Measurements from ENCODE around the gene H6PD.

Gene H6PD

DNA sequence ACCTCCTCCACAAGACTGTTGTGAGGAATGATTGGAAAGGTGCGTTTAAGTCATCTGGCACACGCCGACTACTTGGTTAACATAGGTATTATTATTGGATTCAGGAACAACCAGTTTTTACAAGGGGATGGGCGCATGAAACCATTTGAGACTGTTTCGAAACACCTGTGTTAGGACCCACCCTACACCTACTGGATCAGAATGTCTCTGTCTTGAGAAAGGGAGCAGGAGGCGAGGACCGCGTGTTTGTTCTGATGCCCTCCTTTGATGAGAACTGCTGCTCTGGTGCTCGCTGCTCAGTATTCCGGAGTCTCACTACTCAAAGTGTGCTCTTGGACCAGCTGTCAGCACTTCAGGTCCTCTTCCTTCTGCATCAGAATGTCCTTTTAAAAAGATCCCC is 7.3 kb downstream of the H6PD start:
- DNase-seq = no peak

DNA sequence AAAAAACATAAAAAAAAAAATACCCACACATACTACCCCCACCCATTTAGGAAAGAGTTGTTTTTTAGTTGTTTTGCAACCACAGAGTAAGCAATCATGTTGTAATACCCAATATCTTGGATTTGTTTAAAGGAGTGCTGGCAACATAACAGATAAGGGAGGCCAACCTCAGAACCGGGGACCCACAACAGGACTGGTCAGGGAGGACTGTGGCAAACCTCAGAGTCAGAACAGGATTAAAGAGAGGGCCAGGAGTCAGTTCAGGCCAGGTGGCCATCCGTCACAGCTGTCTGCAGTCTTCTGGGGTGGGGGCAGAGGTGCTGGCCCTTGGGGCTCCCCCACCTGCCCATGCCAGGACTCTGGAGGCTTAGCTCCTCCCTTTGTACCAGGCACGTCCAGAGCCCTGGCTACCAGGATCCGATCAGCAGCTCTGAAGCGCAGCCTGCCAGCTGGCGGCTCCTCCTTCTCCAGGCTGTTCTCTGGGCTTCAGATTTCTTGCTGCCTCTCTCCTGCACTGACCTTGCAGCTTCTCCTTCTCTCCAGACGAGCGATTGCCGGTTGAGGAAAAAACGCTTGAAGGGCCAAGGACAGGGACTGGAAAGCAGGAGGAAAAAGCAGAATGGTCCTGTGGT is 7.9 kb downstream of the H6PD start:
- DNase-seq = no peak

DNA sequence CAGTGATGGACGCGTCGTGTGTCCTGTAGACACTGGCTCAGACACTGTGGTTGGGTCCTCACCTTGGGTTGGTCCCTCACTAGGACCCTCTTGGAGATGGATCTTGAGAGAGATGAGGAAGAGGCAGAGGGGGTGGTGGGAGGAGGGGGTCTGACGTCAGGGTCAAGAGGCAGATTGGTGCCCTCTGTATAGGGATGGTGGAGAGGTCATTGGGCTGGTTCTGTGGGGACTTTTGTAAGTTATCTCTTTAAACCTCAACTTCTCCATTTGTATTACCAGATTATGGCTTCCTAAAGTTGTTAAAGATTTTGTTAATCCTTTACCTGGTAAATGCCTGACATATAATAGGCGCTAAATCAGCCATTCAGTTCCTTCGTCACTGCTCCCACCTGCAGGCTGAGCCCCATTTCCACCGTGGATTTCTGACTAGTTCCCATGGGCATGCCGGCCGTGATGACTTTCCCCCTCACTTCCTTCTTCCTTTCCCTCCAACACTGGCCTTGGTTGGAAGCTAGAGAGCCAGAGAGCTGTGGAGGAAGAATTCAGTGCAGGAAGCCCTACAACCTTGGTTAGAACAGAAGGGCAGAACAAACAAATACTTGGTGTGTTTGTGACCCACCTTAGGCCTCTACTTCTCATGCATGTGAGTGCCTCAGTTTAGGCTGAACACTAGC is 8.6 kb downstream of the H6PD start:
- no peak for DNase-seq

DNA sequence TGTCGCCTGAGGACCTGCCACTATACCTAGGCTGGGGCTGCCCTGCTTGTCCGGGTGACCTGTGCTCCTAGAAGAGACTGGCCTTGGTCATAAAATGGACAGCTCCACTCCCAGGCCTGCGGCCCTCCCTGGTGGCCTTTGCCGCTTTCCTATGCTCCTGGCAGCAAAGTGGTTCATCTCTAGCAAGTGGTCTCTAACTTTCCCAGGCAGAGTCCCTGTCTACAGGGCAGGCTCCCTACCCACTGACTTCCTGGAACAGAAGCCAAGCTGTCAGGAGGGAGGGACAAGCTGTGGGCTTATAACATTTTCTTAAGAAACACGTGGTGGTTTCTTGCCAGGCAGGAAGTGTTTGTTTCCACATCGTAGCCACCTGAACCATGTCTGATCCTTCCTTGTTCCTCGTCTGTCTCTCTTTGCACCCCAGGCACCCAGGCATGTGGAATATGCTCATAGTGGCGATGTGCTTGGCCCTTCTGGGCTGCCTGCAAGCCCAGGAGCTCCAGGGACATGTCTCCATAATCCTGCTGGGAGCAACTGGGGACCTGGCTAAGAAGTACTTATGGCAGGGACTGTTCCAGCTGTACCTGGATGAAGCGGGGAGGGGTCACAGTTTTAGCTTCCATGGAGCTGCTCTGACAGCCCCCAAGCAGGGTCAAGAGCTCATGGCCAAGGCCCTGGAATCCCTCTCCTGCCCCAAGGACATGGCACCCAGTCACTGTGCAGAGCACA is 10.1 kb downstream of the H6PD start:
- DNase-seq = no peak

DNA sequence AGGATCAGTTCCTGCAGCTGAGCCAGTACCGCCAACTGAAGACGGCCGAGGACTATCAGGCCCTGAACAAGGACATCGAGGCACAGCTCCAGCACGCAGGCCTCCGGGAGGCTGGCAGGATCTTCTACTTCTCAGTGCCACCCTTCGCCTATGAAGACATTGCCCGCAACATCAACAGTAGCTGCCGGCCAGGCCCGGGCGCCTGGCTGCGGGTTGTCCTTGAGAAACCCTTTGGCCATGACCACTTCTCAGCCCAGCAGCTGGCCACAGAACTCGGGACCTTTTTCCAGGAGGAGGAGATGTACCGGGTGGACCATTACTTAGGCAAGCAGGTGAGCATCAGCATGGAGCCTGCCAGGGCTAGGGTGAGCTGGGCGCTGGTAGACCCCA is 10.7 kb downstream of the H6PD start:
- no peak for DNase-seq

DNA sequence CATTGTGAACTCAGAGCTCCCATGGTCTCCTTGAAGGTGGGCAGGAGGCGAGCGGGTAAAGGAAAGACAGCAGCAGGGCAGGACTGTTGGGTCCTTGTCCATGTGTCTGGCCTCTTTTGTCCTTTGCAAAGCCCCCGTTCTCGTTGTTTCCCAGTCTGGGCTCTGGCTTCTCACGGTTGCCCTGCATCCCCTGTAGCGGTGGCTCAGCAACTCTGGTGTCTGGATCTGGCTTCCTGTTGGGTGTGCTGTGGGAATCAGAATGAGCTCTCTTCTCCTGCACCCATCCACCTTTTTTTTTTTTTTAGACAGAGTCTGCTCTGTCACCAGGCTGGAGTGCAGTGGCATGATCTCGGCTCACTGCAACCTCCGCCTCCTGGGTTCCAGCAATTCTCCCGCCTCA is 11.1 kb downstream of the H6PD start:
- no peak for DNase-seq

DNA sequence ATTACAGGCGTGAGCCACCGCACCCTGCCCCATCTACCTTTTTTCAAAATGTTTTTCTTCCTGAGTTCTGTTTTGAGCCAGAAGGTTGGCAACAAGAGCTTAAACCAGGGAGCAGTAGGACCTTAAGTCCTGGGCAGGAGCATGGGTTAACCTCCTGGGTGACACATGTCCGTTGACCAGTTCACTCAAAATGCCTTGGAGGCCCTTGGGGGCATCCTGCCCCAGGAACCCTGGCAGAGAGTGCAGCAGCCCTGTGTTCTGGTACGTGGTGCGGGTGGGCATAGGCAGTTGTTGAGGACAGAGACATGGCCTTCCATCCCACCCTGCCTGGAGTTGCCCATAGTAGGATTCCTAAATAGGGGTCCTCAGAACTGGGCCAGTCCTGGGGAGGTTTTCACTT is 11.6 kb downstream of the H6PD start:
- no peak for DNase-seq

DNA sequence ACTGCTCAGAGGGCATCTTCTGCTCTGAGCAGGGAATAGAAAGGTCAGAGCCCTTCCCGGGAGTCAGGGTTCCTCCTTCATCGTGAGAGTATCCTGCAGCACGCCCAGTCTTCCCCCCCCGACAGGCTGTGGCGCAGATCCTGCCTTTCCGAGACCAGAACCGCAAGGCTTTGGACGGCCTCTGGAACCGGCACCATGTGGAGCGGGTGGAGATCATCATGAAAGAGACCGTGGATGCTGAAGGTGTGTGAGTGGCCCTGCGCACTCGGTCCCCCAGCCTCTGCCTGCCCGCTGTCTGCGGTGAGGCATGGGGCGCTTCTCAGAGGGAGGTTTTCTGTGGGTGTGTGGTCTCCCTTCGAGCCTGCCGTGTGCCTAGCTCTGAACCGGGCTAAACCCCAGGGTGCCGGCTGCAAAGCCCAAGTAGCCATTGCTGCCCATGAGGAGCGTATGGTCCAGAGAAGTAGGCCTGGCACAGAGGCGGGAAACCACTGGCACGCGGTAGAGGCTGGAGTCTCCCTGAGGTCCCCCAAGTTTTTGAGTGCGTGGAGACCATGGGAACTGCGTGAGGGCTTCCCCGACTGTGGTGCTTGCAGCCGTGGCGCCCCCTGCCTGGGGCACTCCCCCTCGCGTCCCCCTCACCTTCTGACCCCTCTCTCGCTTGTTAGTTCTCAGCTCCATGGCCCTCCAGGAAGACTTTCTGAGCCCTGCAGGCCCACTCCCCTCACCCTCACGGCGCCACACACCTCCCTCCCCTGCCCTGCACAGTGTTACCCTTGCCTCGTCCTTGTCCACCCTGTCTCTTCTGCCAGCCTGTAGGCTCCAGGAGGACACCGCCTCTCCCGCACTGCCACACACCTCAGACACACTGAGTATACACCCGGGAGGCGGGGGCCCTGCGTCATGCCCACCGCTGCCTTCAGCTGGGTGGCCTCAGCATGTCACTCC is 12.5 kb downstream of the H6PD start:
- no peak for DNase-seq

DNA sequence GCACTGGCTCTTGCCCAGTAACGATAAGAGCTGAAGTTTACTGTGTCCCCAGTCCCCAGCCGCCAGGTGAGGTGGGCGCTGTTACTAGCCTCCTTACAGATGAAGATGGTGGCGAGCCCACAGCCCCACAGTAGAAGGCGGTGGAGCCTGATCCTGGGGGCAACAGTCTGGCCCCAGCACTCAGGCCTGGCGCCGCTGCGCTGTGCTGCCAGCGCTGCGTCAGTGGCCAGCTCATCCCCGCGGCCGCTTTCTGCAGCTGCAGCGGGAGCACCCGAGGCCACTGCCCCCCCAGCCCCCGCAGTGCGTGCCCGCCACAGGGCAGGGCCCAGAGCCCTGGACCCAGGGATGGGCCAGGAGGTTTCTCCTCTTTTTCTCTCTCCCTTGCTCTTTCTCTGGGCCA is 13.3 kb downstream of the H6PD start:
- no peak for DNase-seq

DNA sequence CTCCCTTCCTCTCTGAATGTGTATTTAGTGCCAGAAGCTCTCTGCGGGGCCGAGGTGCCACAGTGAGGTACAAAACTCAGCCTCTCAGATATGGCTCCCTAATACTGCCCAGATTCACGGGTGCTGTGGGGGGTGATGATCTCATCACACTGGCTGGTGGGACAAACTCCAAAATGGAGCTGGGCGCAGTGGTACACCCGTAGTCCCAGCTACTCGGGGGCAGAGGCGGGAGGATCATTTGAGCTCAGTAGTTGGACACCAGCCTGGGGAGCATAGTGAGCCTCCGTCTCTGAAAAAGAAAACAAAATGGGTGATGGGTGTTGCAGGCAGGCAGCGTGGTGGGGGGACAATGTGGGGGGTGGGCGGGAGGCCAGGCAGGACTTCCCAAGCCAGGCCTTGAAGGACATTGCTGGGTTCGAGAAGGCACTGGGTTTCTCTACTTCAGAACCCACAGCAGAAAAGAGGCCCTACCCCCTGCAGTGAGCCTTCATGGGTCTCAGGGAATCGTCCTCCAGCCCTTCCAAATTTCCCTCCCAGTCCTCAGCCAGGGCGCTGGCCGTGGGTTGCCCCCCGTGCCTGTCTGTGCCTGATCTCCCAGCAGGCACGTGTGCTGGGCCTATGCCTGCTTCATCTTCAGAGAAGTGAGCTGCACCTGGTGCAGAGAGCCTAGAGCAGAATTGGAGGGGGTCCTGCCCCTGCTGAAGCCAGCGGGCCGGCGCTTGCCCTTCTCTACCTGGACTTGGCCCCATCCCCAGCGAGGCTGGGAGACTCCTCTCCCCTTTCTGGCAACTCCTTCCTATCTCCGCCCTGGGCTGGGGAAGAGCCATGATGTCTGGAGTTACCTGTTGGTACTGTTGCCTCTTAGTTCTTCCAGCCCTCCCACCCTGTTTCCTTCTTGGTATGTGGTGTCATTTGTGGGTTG is 14.0 kb downstream of the H6PD start:
- no peak for DNase-seq

DNA sequence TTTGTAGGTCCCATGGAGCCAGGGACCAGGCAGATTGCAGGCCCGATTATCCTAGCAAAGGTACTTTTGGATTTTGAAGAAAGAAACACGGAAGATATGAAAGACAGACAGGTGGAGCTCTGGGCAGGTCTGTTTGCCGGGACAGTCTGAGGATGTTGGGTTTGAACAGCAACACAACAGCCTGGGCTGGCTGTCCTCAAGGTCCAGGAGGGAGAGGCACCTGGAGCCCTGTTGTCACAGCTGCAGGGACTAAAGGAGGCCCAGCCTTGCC is 14.6 kb downstream of the H6PD start:
- DNase-seq = no peak

DNA sequence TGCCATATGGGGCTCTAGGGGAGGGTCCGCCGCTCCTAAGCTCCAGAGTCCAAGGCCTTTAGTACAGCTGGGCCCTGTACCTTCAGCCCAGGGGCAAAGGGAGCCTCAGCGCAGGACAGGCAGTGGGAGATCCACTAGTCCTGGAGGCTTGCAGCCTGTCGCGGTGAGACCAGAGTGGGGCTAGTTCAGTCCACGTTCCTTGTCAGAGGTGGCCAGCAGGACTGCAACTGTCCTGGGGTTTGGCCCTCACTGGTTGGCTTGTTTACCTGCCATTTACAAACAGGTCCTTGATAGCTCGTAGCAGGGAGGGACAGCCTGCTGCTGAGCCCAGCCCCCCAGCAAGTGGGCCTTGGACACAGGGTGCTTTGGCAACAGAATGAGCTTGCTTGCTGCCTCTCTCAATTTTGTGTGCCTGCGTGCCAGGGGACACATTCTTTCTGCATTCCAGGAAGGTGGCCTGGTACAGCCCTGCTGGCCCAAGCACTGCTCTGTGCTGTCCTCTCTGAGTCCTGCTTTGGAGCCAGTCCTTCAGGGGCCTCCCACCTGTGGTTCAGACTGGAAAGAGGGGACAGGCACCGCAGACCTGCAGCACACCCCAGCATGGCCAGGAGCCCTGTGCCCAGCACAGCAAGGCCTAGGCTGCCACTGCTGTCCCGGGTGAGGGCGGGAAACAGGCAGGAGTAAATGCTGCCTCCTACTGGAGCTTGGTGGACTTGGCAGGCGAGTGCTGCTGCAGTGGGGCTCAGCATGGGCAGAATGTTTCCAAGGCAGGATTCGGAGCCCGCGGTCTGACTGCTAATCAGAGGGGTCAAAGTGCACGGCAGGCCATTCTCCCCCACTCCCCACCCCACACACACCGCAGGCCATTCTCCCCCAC is 15.2 kb downstream of the H6PD start:
- DNase-seq = peak; percentile 51

DNA sequence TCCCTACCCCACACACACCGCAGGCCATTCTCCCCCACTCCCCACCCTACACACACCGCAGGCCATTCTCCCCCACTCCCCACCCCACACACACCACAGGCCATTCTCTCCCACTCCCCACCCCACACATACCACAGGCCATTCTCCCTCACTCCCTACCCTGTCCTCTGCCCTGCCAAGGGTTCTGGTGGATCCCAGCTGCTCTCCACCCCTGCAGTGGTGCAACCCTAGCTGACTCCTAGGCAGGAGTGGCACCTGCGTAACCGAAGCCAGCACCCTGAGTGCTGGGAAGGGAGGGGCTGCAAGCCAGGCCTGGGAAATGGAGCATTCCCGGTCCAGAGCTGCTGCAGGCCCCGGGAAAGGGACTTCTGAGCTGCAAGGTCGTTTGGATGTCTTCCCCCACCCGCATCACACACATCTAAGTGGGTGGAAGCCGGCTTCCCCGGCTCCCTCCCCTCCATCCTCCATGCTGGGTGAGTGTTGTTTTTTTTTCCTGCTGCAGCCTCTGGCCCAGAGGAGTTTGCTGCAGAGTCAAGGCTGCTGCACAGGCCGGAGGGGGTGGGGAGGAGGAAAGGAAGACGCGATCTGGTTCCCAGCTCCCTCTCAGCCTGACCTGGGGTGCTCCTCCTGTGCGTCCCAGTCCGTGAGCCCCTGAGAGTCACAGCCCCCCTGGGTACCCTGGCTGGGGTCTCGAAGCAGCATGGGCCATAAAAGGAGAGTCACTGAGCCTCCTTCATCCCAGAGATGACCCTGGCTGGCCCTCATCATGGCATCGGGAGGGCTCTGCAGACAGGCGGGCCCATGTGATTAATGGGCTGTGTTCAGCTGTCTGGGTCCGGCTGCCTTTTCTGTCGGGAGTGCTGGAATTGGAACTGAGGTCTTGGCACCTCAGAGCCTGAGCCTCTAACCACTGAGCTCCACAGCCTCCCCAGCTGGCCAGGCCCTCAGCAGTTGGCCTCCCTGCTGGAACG is 16.1 kb downstream of the H6PD start:
- DNase-seq = no peak

DNA sequence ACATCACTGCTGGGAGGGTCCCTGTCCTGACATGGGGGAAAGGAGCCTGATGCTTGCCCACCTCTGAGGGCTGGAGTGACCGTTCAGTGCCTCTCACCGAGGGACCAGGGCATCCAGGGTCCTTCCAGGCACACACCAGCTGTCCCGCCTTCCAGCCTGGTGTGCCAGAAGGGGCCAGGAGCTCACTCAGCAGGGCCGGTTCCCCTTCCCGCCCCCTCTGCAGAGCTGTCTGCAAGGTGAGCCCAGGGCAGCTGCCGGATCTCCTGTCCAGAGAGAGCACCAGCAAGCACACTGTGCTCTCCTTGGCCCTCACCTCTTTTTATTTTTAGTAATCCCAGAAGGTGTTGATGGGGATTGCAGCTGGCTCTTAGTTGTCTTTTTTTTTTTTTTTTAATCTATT is 16.9 kb downstream of the H6PD start:
- DNase-seq = no peak

DNA sequence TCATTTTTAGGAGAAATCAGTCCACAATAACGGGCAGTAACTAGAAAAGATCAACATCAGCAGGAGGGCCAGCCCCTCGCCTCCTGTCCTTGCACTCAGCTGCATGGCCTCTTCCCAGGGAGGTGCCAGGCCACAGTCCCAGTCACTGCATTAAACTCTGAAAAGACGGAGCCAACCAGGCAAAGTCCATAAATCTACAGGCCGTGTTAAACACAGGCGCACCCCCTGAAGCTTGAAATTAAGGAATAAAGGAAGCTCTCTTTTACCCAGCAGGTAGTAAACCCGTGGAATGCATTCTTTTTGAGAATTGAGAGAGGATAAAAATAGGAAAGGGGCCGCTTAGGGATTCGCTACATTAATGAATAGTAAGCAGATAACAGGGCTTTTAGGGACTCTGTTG is 18.4 kb downstream of the H6PD start:
- DNase-seq = no peak

DNA sequence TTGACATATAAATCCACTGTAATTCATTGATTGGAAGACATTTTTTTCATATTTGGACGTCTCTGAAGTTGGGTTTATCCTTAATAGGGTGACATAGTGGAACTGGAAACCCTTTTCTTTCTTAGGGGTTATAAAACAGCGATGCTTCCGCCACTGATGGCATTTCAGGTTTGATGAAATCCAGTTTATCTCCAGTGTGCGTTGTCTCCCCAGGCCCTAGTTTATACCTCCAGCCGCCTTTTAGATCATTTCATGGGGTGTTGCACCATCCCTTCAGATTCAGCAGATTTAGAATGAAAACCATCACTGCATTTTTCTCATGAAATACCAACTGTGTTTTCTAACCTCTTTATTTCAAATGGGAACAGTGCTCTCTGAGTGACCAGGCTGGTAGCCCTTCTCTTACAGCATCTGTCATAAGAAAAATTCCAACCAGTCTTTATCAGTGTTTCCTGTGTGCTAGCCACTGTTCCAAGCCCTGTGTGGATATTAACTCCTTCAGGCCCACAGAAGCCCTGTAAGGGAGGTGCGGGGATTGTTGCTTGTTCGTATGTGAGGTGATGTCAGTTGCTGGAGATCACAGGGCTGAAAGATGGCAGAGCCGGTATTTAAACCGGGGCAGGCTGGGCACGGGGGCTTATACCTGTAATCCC is 19.0 kb downstream of the H6PD start:
- DNase-seq = no peak

DNA sequence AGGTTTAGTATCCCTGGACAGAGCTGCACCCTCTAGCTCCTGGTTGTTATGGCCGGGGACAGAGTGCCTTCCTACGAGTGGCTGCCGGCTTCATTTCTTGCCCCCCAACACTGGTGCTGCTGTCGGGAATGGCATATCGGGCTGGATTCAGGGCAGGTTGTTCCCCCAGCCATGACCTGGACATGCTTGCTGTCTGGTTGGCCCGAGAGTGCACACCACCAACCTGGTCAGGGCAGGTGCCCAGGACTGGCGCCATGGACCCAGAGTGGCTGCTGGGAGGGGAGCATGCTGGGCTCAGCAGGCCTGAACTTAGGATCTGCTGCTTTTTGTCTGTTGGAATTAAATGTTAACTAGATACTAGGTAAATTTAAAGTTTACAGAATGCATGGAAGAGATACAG is 21.8 kb downstream of the H6PD start:
- no peak for DNase-seq

DNA sequence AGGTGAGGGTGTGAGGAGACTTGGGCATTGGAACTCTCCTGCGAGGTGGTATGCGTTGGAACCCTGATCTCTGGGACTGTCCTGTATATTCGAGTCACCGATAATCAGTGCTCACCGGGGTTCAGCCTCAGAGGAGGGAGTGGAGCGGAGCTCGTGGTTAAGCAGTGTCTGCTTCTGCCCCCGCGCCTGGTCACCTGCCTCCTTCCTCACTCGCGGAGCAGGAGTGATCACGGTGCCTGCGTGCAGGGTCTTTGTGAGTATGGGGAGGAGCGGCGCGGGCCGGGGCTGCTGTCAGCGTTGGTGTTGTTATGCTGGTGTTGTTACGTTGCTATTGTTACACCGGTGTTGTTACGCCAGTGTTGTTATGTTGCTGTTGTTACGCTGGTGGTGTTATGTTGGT is 23.3 kb downstream of the H6PD start:
- DNase-seq = no peak

DNA sequence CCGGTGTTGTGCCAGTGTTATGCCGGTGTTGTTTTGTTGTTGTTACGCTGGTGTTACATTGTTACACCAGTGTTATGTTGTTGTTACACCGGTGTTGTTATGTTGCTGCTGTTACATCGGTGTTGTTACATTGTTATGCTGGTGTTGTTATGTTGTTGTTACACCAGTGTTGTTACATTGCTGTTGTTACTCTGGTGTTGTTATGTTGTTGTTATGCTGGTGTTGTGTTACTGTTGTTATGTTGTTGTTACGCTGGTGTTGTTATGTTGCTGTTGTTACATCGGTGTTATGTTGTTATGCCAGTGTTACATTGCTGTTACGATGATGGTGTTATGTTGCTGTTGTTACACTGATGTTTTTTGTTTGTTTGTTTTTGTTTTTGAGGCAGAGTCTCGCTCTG is 24.1 kb downstream of the H6PD start:
- no peak for DNase-seq
